DMS153 (cell line): ENCODE data around the gene AGAP3.

Experiments used
- DNase-seq: peaks from one replicate; lab custom pipeline; 2025; lab: John Stamatoyannopoulos, UW

Gene AGAP3

GRCh38 chr7:151186640-151187408, 100.5 kb downstream of the AGAP3 start, which contains the start of gene ASB10:
Gene ASB10, minus strand, starts transcription at chr7:151187250. Its CDS starts 120 bp downstream, at chr7:151187130.
- DNase-seq, result no peak

GRCh38 chr7:151187409-151188251, 101.4 kb downstream of the AGAP3 start:
- no peak for DNase-seq

- DNase-seq, result no peak
Observed at GRCh38 chr7:151188252-151188542, 101.9 kb downstream of the AGAP3 start.

DNA sequence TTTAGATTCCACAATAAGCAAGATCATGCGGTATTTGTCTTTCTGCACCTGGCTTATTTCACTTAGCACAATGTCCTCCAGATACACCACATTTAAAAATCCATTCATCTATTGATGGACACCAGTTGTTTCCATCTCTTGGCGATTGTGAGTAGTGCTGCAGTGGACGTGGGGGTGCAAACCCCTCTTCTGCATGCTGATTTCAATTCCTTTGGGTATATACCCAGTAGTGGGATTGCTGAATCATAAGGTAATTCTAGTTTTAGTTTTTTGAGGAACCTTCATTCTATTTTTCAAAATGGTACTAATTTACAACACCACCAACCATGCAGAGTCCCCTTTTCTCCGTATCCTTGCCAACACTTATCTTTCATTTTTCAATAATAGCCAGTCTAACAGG, 102.8 kb downstream of the AGAP3 start:
- no peak for DNase-seq

DNA sequence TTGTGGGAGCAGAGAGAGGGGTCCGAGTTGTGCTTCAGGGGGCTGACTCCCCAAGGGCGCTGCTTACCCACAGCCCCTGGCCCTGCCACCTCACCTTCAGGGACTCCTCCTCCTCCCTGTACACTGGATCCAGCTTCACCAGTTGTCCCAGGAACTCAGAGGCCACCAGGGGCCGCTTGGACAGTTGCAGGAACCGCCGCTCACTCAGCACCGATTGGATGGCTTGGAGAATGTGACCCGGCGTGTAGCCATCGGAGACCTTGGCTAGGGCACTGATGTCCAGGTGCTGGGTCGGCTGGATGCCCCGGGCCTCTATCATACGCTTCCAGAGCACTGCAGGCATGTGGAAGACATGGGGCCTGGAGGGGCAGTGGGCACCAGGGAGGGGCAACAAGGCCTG, 105.3 kb downstream of the AGAP3 start:
- DNase-seq, result no peak

- DNase-seq, result no peak
Observed at GRCh38 chr7:151192002-151192539, 105.8 kb downstream of the AGAP3 start.

DNA sequence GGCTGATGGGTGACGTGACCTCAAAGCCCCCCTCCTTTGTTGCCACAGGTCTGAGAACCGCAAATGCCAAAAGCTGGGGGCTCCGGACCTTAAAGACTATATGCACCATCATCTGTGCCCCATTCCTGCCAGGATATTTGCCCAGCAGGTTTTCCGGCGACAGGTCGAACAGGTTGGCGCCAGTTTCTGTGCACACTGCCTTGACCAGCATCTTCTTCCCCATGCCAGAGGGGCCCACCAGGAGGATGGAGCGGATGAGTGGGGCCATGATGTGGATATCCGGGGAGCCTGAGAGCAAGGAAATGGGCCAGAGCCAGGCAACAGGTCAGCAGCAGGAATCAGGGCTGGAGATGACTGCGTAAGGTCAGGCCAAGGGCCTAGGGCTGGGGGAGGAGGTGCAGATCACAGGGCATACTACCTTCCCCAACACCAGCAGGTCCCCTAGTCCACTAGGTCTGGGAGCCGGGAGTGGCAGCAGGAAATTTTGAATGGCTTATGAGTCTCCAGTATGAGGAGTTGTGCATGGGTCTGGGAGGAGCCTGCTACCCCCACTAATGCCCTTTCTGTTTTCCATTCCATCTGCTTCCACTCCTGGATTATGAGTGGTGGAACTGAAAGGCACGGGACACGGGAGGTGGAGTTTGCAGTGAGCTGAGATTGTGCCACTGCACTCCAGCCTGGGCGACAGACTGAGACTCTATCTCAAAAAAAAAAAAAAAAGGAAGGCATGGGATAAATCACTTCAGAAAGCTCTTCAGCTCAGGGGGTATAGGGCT, 107.1 kb downstream of the AGAP3 start:
- no peak for DNase-seq
